Osteocyte (in vitro differentiated cells): ENCODE results near the gene PKMYT1. TPM values are rescaled to one million over a fixed set of nuclear protein-coding genes. Genes with fewer than 3 reads are reported as not detected.

ENCODE experiments used
- DNase-seq: peaks from one replicate; pipeline ENCODE4 v3.0.0; 2021; ENCODE audit warnings: mixed read lengths; ENCODE audit not compliant: unreplicated experiment; ENCODE audit errors: extremely low spot score
- H3K27ac Mint-ChIP-seq: one replicate; pipeline ENCODE4 v1.8.0; 2021; ENCODE audit warnings: mild to moderate bottlenecking, mixed read lengths; ENCODE audit not compliant: unreplicated experiment
- H3K27me3 Mint-ChIP-seq: one replicate; pipeline ENCODE4 v1.8.0; 2021; ENCODE audit warnings: mixed read lengths; ENCODE audit not compliant: unreplicated experiment
- H3K36me3 Mint-ChIP-seq: one replicate; pipeline ENCODE4 v1.8.0; 2021; ENCODE audit warnings: mixed read lengths; ENCODE audit not compliant: unreplicated experiment
- H3K4me1 Mint-ChIP-seq: one replicate; pipeline ENCODE4 v1.8.0; 2021; ENCODE audit warnings: mixed read lengths; ENCODE audit not compliant: unreplicated experiment
- H3K4me3 Mint-ChIP-seq: one replicate; pipeline ENCODE4 v1.8.0; 2021; ENCODE audit warnings: mild to moderate bottlenecking, moderate library complexity, mixed read lengths; ENCODE audit not compliant: unreplicated experiment
- H3K9me3 Mint-ChIP-seq: one replicate; pipeline ENCODE4 v1.8.0; 2021; ENCODE audit warnings: mixed read lengths; ENCODE audit not compliant: unreplicated experiment
- total RNA-seq: library from RNA; stranded (reverse); gene quantifications from 2 replicates; pipeline ENCODE4 v1.2.1, GENCODE V29; 2021
- TF ChIP-seq, protein P1 (sequence below): fragments of 200-600 bp; sonication (generic); IDR thresholded peaks from 2 replicates; pipeline ENCODE4 v1.5.0; 2021; ENCODE audit warnings: antibody characterized with exemption, mild to moderate bottlenecking, moderate library complexity

PKMYT1 gene
- total RNA-seq, 1 donor from 2014 or later = 10.4 TPM

GRCh38 chr16:3008690-3009037 is 28.4 kb upstream of the PKMYT1 start:
- TF ChIP-seq, protein P1, sequence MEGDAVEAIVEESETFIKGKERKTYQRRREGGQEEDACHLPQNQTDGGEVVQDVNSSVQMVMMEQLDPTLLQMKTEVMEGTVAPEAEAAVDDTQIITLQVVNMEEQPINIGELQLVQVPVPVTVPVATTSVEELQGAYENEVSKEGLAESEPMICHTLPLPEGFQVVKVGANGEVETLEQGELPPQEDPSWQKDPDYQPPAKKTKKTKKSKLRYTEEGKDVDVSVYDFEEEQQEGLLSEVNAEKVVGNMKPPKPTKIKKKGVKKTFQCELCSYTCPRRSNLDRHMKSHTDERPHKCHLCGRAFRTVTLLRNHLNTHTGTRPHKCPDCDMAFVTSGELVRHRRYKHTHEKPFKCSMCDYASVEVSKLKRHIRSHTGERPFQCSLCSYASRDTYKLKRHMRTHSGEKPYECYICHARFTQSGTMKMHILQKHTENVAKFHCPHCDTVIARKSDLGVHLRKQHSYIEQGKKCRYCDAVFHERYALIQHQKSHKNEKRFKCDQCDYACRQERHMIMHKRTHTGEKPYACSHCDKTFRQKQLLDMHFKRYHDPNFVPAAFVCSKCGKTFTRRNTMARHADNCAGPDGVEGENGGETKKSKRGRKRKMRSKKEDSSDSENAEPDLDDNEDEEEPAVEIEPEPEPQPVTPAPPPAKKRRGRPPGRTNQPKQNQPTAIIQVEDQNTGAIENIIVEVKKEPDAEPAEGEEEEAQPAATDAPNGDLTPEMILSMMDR = no peak
- peaks cover 10% of the 10 kb centered on the region for H3K4me1 Mint-ChIP-seq
- no peak for DNase-seq
- no peaks in the 10 kb centered on the region for H3K36me3 Mint-ChIP-seq
- H3K4me3 Mint-ChIP-seq = no peak overlapping the region
- no peak overlapping the region for H3K27ac Mint-ChIP-seq
- H3K9me3 Mint-ChIP-seq = no peaks in the 10 kb centered on the region
- H3K27me3 Mint-ChIP-seq = peaks cover 45% of the 10 kb centered on the region

DNA sequence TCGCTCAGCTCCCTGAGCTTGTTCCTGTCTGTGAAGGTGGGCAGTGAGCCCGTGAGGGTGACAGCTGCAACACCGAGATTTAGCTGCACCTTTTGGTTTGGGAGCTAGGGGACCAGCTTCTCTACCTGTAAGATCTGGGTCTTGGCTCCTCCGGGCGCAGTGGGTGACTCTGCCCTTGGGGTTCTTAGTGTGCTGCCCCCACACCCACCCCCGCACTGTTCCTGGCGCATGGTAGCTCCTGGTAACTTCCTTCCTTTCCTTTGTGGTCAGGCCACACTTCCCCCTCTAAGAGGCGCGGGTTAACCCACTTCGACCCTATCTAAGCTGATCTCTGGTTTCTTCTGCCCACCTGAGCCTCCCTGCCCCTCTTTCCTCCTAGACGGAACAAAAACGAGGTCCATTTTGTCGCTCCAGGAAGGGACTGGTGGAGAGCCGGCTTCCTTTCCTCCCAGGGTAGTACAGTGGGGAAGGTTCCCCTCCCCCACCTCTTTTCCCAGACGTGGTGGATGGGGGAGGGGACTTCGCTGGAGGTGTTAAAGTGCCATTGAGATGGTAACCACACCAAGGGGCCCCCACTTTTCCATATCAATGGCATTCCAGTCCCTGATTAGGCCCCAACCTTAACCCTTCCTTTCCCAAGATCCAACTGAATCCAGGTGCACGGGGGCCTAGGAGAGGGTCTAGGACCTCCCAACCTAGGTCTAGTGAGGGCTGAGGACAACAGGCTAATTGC is 27.9 kb upstream of the PKMYT1 start:
- H3K4me1 Mint-ChIP-seq = peaks cover 10% of the 10 kb centered on the region
- H3K27ac Mint-ChIP-seq = no peak overlapping the region
- TF ChIP-seq, protein P1 = no peak
- peaks cover 45% of the 10 kb centered on the region for H3K27me3 Mint-ChIP-seq
- no peak for DNase-seq
- H3K36me3 Mint-ChIP-seq = no peaks in the 10 kb centered on the region
- no peaks in the 10 kb centered on the region for H3K9me3 Mint-ChIP-seq
- H3K4me3 Mint-ChIP-seq = no peak overlapping the region

GRCh38 chr16:3007059-3007956 is 27.1 kb upstream of the PKMYT1 start:
- no peak for DNase-seq
- Mint-ChIP-seq H3K4me3 (no peak overlapping the region), H3K27me3 (peaks cover 38% of the 10 kb centered on the region), H3K36me3 (no peaks in the 10 kb centered on the region), H3K4me1 (peaks cover 3% of the 10 kb centered on the region), H3K27ac (no peak overlapping the region), H3K9me3 (no peaks in the 10 kb centered on the region)
- TF ChIP-seq, protein P1 = no peak

DNA sequence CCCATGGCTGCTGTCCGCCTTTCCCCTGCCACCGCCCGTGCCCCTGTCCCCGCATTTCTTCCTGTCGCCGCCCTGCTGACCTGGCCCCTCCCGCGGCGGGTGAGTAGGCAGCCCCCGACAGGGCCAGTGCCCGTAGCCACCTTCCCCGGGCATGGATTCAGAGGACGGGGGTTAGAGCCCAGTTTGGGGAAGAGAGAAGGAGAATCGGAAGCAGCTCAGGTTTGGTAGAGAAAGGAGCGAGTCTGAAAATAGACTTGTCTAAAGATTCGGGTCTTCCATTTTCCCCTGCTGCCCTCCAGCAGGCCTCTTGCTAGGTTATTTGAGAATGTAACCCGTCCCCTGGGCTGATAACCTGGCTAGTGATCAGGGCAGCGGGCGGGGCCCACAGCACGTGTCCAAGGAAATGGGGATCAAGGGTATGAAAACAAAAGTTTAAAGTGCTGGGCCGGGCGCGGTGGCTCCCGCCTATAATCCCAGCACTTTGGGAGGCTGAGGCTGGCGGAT is 24.6 kb upstream of the PKMYT1 start:
- H3K27ac Mint-ChIP-seq = no peak overlapping the region
- peaks cover 1% of the 10 kb centered on the region for H3K4me1 Mint-ChIP-seq
- DNase-seq = no peak
- peaks cover 44% of the 10 kb centered on the region for H3K27me3 Mint-ChIP-seq
- TF ChIP-seq, protein P1 = no peak
- H3K36me3 Mint-ChIP-seq = no peaks in the 10 kb centered on the region
- no peaks in the 10 kb centered on the region for H3K9me3 Mint-ChIP-seq
- peak overlapping the region; percentile 26 for H3K4me3 Mint-ChIP-seq

DNA sequence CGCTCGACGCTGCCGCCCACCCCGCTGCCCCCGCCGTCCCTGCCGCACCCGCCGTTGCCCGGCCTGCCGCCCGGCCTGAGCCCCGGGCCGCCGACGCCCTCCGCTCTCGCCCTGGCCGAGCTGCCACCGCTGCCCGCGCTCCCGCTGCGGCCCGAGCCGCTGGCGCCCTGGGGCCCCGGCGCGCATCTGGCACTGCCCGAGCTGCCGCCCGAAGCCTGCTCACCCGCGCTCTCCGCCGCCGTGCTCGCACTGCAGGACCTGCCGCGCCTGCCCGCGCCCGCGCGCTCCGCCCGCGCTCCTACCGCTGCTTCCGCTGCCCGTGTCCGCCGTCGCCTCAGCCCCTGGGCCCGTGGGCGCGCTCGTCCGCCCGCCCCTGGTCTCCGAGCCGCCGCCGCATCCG is 24.1 kb upstream of the PKMYT1 start:
- no peaks in the 10 kb centered on the region for H3K36me3 Mint-ChIP-seq
- peaks cover 49% of the 10 kb centered on the region for H3K27me3 Mint-ChIP-seq

More for the DNA sequence above, 24.1 kb upstream of the PKMYT1 start:
- Mint-ChIP-seq H3K4me1 (peaks cover 1% of the 10 kb centered on the region), H3K4me3 (no peak overlapping the region), H3K27ac (no peak overlapping the region), H3K9me3 (no peaks in the 10 kb centered on the region)
- TF ChIP-seq, protein P1 = no peak
- DNase-seq = no peak
